ENCODE measurements around the gene THRB. TPM values are rescaled to one million over a fixed set of nuclear protein-coding genes. Genes with fewer than 3 reads are reported as not detected.

Gene THRB
- total and polyA plus RNA-seq, 2 experiments from 2014 or later, result 3.3 to 5.1 TPM

DNA sequence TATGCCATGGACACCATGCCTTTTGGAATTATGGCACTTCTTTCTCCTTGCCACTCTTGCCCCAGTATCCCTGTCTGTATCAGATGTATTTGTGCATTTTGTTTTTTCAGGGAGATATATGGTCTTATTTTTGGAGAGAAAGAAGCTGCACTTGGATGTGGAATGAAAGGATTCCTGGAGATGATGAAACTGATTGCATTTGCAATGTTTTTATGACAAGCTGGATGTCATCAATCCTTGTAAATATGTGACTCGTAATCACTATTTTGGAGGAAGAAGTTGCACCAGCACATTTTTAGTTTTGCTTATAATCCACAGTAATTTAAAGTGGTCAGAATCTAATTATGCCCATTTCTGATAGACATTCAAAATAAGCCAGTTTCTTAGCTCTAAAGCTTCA, 384.6 kb downstream of the THRB start:
- no peak overlapping the region for H3K9ac ChIP-seq
- H3K36me3 ChIP-seq (ENCODE audit: low read depth), result no peaks in the 10 kb centered on the region
- no peaks in the 10 kb centered on the region for H4K20me1 ChIP-seq (ENCODE audit: insufficient read depth)
- no peaks in the 10 kb centered on the region for H3K9me2 ChIP-seq (ENCODE audit: insufficient read depth)
- no peak overlapping the region for H3K4me3 ChIP-seq
- peak overlapping the region; percentile 53 for H3K4me2 ChIP-seq (ENCODE audit: unreplicated experiment)
- TF ChIP-seq EZH2 (IDR thresholded peaks at IDR 0.05; ENCODE audit: insufficient read depth, poor library complexity, severe bottlenecking), result no peak
- TF ChIP-seq EZH2phosphoT487 (IDR thresholded peaks at IDR 0.05; ENCODE audit: insufficient read depth, low read depth), result no peak
- in situ Hi-C loops (cut with MboI), result no loop called here
- peak overlapping the region; percentile 19; the same call in 1 of the 2 replicates for H3K27ac ChIP-seq
- H3K27me3 ChIP-seq (replicated peaks; ENCODE audit: insufficient read depth), result no peaks in the 10 kb centered on the region
- peak; percentile 54 for DNase-seq
- peaks cover 8% of the 10 kb centered on the region; the same call in 1 of the 2 replicates for H3F3A ChIP-seq (ENCODE audit: insufficient read depth)
- WGBS, 2 experiments (ENCODE audit: low coverage in 1 of 2, low lambda C conversion rate in 2 of 2, missing lambda C conversion rate in 2 of 2), result 4 to 8% methylated on average over 1 of the region's 1 CpG
- H3K79me2 ChIP-seq (ENCODE audit: insufficient read depth), result no peaks in the 10 kb centered on the region
- H2AFZ ChIP-seq, result peak overlapping the region; percentile 35; the same call in 1 of the 2 replicates
- peaks cover 15% of the 10 kb centered on the region for H3K4me1 ChIP-seq (ENCODE audit: insufficient read depth)
- H3K9me3 ChIP-seq (ENCODE audit: low read depth), result no peaks in the 10 kb centered on the region

DNA sequence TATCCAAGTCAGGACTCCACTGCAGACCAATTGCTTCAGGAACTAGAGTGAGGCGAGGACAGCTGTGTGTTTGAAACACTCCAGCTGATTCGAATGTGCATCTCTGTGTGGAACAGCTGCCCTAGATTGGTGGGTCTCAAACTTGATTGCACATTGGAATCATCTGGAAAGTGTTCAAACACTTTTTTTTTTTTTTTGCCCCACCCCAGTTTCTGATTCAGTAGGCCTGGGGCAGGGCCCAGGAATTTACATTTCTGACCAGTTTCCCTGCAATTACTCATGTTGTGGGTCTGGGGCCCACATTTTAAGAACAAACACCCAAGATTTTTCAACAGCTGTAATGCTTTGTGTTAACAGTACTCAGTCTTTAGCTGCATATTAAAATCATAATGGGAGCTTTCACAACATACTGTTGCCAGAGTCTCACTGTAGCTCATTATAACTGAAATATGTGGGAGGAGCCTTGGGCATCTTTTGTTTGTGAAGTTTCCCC, 392.9 kb downstream of the THRB start:
- no peaks in the 10 kb centered on the region for H3F3A ChIP-seq (ENCODE audit: insufficient read depth)
- no peaks in the 10 kb centered on the region for H4K20me1 ChIP-seq (ENCODE audit: insufficient read depth)
- no peak overlapping the region for H3K9ac ChIP-seq
- H3K4me1 ChIP-seq (ENCODE audit: insufficient read depth), result peaks cover 9% of the 10 kb centered on the region
- peak overlapping the region; percentile 12; the same call in 1 of the 2 replicates for H2AFZ ChIP-seq
- TF ChIP-seq EZH2 (IDR thresholded peaks at IDR 0.05; ENCODE audit: insufficient read depth, poor library complexity, severe bottlenecking), result no peak
- no peak for TF ChIP-seq EZH2phosphoT487 (IDR thresholded peaks at IDR 0.05; ENCODE audit: insufficient read depth, low read depth)
- H3K27me3 ChIP-seq (replicated peaks; ENCODE audit: insufficient read depth), result no peaks in the 10 kb centered on the region
- no peak overlapping the region for H3K4me3 ChIP-seq
- H3K9me3 ChIP-seq (ENCODE audit: low read depth), result no peaks in the 10 kb centered on the region
- 0 out of 2 replicates have a peak overlapping the region, but pooled peaks have one; percentile 14 for H3K27ac ChIP-seq
- in situ Hi-C loops (cut with MboI), result no loop called here
- peak overlapping the region; percentile 14 for H3K4me2 ChIP-seq (ENCODE audit: unreplicated experiment)
- DNase-seq, result peak; percentile 44
- no peaks in the 10 kb centered on the region for H3K79me2 ChIP-seq (ENCODE audit: insufficient read depth)
- whole genome bisulfite sequencing, 2 experiments (ENCODE audit: low coverage in 1 of 2, low lambda C conversion rate in 2 of 2, missing lambda C conversion rate in 2 of 2), result 25 to 32% methylated on average over 2 of the region's 2 CpGs
- H3K9me2 ChIP-seq (ENCODE audit: insufficient read depth), result no peaks in the 10 kb centered on the region
- H3K36me3 ChIP-seq (ENCODE audit: low read depth), result no peaks in the 10 kb centered on the region

DNA sequence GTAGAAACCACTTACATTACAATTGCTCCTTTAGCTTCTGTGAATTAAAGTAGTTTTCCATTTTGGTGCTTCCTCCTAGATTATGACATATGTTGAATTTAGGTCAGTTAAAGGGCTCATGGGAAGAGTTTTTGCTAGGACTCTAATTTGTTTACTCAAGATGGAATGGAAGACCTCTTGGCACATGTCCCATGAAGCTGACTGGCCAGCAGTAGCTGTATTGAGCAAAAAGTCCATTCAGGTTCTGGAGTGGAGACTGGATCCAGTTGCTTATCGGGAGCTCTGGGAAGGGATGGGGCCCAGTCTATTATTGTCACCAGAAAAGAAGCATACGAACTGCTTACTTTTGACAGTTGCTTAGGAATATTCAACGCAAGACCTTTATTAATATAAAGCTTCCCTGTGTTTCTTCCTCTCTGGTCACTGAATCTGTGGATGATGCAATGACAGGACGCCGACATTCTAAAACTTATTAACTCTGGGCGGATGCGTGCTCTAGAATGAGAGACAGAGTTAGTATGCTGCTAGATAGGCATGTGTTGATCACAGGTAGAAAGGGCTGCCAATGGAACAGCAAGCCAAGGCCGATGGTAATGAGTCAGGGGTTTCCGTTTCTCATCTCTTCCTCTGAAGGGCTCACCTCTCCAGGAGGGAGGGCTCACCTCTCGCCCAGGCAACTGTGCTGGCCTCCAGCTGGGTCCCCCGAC, 393.8 kb downstream of the THRB start:
- Histone ChIP-seq H3K4me1 (ENCODE audit: insufficient read depth) (peaks cover 9% of the 10 kb centered on the region), H3K9me2 (ENCODE audit: insufficient read depth) (no peaks in the 10 kb centered on the region), H3K27ac (no peak overlapping the region), H4K20me1 (ENCODE audit: insufficient read depth) (no peaks in the 10 kb centered on the region), H3K79me2 (ENCODE audit: insufficient read depth) (no peaks in the 10 kb centered on the region), H3K4me3 (no peak overlapping the region), H3K9me3 (ENCODE audit: low read depth) (no peaks in the 10 kb centered on the region), H3K9ac (no peak overlapping the region), H2AFZ (peak overlapping the region; percentile 12; the same call in 1 of the 2 replicates), H3K27me3 (replicated peaks; ENCODE audit: insufficient read depth) (no peaks in the 10 kb centered on the region), H3F3A (ENCODE audit: insufficient read depth) (no peaks in the 10 kb centered on the region), H3K36me3 (ENCODE audit: low read depth) (no peaks in the 10 kb centered on the region), H3K4me2 (ENCODE audit: unreplicated experiment) (no peak overlapping the region)
- DNase-seq, result no peak
- in situ Hi-C loops (cut with MboI), result no loop called here
- no peak for TF ChIP-seq EZH2phosphoT487 (IDR thresholded peaks at IDR 0.05; ENCODE audit: insufficient read depth, low read depth)
- TF ChIP-seq EZH2 (IDR thresholded peaks at IDR 0.05; ENCODE audit: insufficient read depth, poor library complexity, severe bottlenecking), result no peak
- WGBS, 2 experiments (ENCODE audit: low coverage in 1 of 2, low lambda C conversion rate in 2 of 2, missing lambda C conversion rate in 2 of 2), result 91% methylated on average over 11 of the region's 11 CpGs

DNA sequence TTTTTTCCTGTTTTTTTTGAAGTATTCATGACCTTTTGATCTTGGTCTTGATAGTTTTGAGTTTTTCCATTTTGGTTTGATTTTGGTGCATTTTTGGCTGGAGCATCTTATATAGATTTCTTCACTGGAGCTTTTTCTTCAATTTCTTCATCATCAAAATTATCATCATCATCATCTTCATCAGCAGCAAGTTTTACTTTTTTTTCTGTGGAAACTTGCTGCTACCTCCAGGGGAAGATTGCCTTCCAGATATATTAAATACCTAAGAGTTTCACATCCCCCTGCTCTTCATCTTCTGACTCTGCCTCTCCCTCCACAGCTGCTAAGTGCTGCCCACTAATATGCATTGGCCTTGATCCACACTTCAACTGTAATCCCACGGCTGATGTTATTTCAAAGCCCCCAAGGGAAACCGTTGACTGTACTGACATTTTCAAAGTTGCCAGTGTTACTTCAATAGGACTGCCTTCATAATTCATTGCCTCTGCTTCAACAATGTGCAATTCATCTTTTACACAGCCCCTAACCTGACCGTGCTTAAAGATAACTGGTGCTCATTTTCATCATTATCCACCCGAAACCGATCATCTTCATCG, 397.9 kb downstream of the THRB start:
- no peaks in the 10 kb centered on the region for H3K36me3 ChIP-seq (ENCODE audit: low read depth)
- H3K9me3 ChIP-seq (ENCODE audit: low read depth), result no peaks in the 10 kb centered on the region
- H3F3A ChIP-seq (ENCODE audit: insufficient read depth), result no peaks in the 10 kb centered on the region
- H3K79me2 ChIP-seq (ENCODE audit: insufficient read depth), result no peaks in the 10 kb centered on the region
- TF ChIP-seq EZH2phosphoT487 (IDR thresholded peaks at IDR 0.05; ENCODE audit: insufficient read depth, low read depth) (no peak), EZH2 (IDR thresholded peaks at IDR 0.05; ENCODE audit: insufficient read depth, poor library complexity, severe bottlenecking) (no peak)
- H3K27ac ChIP-seq, result no peak overlapping the region
- DNase-seq, result no peak
- H2AFZ ChIP-seq, result no peak overlapping the region
- H3K9me2 ChIP-seq (ENCODE audit: insufficient read depth), result no peaks in the 10 kb centered on the region
- no peak overlapping the region for H3K4me2 ChIP-seq (ENCODE audit: unreplicated experiment)
- H3K4me1 ChIP-seq (ENCODE audit: insufficient read depth), result peaks cover 5% of the 10 kb centered on the region
- in situ Hi-C loops (cut with MboI), result no loop called here
- WGBS, 2 experiments (ENCODE audit: low coverage in 1 of 2, low lambda C conversion rate in 2 of 2, missing lambda C conversion rate in 2 of 2), result 81 to 83% methylated on average over 6 of the region's 6 CpGs
- H4K20me1 ChIP-seq (ENCODE audit: insufficient read depth), result no peaks in the 10 kb centered on the region
- no peaks in the 10 kb centered on the region for H3K27me3 ChIP-seq (replicated peaks; ENCODE audit: insufficient read depth)
- no peak overlapping the region for H3K9ac ChIP-seq
- H3K4me3 ChIP-seq, result no peak overlapping the region

Measured in GM23248 (cell line).